ENCODE data around the gene ASCL2. TPM values are rescaled to one million over a fixed set of nuclear protein-coding genes. Genes with fewer than 3 reads are reported as not detected.

The ASCL2 gene
- total RNA-seq, 3 donors from 2014 or later (not counting 1 experiment from before 2014, with no cell fraction given), result 10.8 to 16.8 (median 16.0) TPM

- Histone ChIP-seq H3K27ac (ENCODE audit: low read length) (peak overlapping the region; percentile 38), H3K4me1 (ENCODE audit: control insufficient read depth, insufficient read depth, low read length) (peaks cover 56% of the 10 kb centered on the region), H3K9me3 (ENCODE audit: control insufficient read depth, insufficient read depth, low read length) (no peaks in the 10 kb centered on the region), H3K27me3 (ENCODE audit: control insufficient read depth, insufficient read depth, low read length) (peaks cover 2% of the 10 kb centered on the region), H3K36me3 (ENCODE audit: control insufficient read depth, insufficient read depth, low read length) (no peaks in the 10 kb centered on the region), H3K4me3 (ENCODE audit: low read length) (no peak overlapping the region)
- TF ChIP-seq CTCF (IDR thresholded peaks at IDR 0.05), result no peak
- DNase-seq (peak in 1 of 2 donors; percentile 24), ATAC-seq (no peak)
- Mint-ChIP-seq H3K4me1 (peaks cover 34 to 54% of the 10 kb centered on the region in 2 donors), H3K4me3 (peak overlapping the region; percentile 83), H3K36me3 (no peaks in the 10 kb centered on the region), H3K27ac (peak overlapping the region; percentile 88 to 91), H3K9me3 (no peaks in the 10 kb centered on the region), H3K27me3 (ENCODE audit: low read depth in 2 of 2) (no peaks in the 10 kb centered on the region)
- intact Hi-C loops (cut with micrococcal nuclease), result loop anchor here (5.0 kb wide), 1 partner anchor 36 kb away; the partner anchor contains the start of genes C11orf21 and TSPAN32
- 77% methylated on average over 26 of the region's 26 CpGs for WGBS (ENCODE audit: insufficient coverage)
These were observed 3.6 kb downstream of the ASCL2 start for GRCh38 chr11:2266586-2267305.

- Mint-ChIP-seq H3K9me3 (no peaks in the 10 kb centered on the region), H3K4me1 (peaks cover 34 to 49% of the 10 kb centered on the region in 2 donors), H3K4me3 (peak overlapping the region; percentile 83), H3K27me3 (ENCODE audit: low read depth in 2 of 2) (no peaks in the 10 kb centered on the region), H3K27ac (peak overlapping the region; percentile 88 to 91), H3K36me3 (no peaks in the 10 kb centered on the region)
- no peak for TF ChIP-seq CTCF (IDR thresholded peaks at IDR 0.05)
- intact Hi-C loops (cut with micrococcal nuclease), result loop anchor here (5.0 kb wide), 1 partner anchor 36 kb away; the partner anchor contains the start of genes C11orf21 and TSPAN32
- peak overlapping the region; percentile 38 for H3K27ac ChIP-seq (ENCODE audit: low read length)
- ATAC-seq (peak in 1 of 3 donors; percentile 9), DNase-seq (peak; percentile 16 to 41)
- no peaks in the 10 kb centered on the region for H3K9me3 ChIP-seq (ENCODE audit: control insufficient read depth, insufficient read depth, low read length)
- peaks cover 49% of the 10 kb centered on the region for H3K4me1 ChIP-seq (ENCODE audit: control insufficient read depth, insufficient read depth, low read length)
- no peaks in the 10 kb centered on the region for H3K36me3 ChIP-seq (ENCODE audit: control insufficient read depth, insufficient read depth, low read length)
- H3K27me3 ChIP-seq (ENCODE audit: control insufficient read depth, insufficient read depth, low read length), result no peaks in the 10 kb centered on the region
- WGBS (ENCODE audit: insufficient coverage), result 28% methylated on average over 24 of the region's 24 CpGs
- H3K4me3 ChIP-seq (ENCODE audit: low read length), result no peak overlapping the region
These were observed 4.4 kb downstream of the ASCL2 start for GRCh38 chr11:2265854-2266585.

GRCh38 chr11:2265396-2265795 is 5.0 kb downstream of the ASCL2 start:
- TF ChIP-seq CTCF (IDR thresholded peaks at IDR 0.05), result no peak
- no peaks in the 10 kb centered on the region for H3K9me3 Mint-ChIP-seq
- H3K4me1 Mint-ChIP-seq, result peaks cover 34 to 44% of the 10 kb centered on the region in 2 donors
- peak; percentile 12 to 42 for DNase-seq
- peak in 1 of 3 donors; percentile 4 for ATAC-seq
- Histone ChIP-seq H3K4me3 (ENCODE audit: low read length) (no peak overlapping the region), H3K36me3 (ENCODE audit: control insufficient read depth, insufficient read depth, low read length) (no peaks in the 10 kb centered on the region), H3K27ac (ENCODE audit: low read length) (peak overlapping the region; percentile 38), H3K27me3 (ENCODE audit: control insufficient read depth, insufficient read depth, low read length) (no peaks in the 10 kb centered on the region), H3K4me1 (ENCODE audit: control insufficient read depth, insufficient read depth, low read length) (peaks cover 43% of the 10 kb centered on the region), H3K9me3 (ENCODE audit: control insufficient read depth, insufficient read depth, low read length) (no peaks in the 10 kb centered on the region)
- peak overlapping the region; percentile 83 for H3K4me3 Mint-ChIP-seq
- whole genome bisulfite sequencing (ENCODE audit: insufficient coverage), result 26% methylated on average over 2 of the region's 2 CpGs
- no peaks in the 10 kb centered on the region for H3K27me3 Mint-ChIP-seq (ENCODE audit: low read depth in 2 of 2)
- peak overlapping the region; percentile 88 to 91 for H3K27ac Mint-ChIP-seq
- intact Hi-C loops (cut with micrococcal nuclease), result loop anchor here (5.0 kb wide), 1 partner anchor 37 kb away; the partner anchor contains the start of genes C11orf21 and TSPAN32
- no peaks in the 10 kb centered on the region for H3K36me3 Mint-ChIP-seq

All from natural killer cell (primary cell).